ENCODE measurements around the gene LRRN1.

DNA sequence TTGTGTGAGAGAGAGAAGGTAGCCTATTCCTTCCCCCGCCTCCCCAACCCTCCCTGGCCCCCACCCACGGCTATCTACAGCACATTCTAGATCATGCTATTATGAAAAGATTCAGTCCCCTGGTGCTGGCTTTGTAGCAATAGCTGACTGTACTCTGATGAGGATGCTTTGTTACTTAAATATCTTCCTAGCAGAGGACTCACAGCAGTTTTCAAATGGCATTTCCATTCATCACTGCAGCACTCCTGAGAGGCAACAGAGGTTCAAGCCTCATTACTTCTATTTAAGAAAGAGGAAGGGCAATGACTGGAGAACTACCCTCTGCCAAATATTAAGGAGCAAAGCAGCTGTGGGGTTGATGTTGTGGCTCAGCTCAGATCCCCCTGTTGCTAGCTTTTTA is 61.0 kb downstream of the LRRN1 start:
- TF ChIP-seq EZH2phosphoT487 (conservative IDR thresholded peaks at IDR 0.05; ENCODE audit: low read length), result no peak
- TF ChIP-seq, protein P1, sequence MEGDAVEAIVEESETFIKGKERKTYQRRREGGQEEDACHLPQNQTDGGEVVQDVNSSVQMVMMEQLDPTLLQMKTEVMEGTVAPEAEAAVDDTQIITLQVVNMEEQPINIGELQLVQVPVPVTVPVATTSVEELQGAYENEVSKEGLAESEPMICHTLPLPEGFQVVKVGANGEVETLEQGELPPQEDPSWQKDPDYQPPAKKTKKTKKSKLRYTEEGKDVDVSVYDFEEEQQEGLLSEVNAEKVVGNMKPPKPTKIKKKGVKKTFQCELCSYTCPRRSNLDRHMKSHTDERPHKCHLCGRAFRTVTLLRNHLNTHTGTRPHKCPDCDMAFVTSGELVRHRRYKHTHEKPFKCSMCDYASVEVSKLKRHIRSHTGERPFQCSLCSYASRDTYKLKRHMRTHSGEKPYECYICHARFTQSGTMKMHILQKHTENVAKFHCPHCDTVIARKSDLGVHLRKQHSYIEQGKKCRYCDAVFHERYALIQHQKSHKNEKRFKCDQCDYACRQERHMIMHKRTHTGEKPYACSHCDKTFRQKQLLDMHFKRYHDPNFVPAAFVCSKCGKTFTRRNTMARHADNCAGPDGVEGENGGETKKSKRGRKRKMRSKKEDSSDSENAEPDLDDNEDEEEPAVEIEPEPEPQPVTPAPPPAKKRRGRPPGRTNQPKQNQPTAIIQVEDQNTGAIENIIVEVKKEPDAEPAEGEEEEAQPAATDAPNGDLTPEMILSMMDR (IDR thresholded peaks at IDR 0.05; ENCODE audit: insufficient read depth, low read length, poor library complexity, severe bottlenecking), result no peak
